GM21737 (cell line): ENCODE measurements around the gene SCG3.
"Not testable (repeated sequence)": the region's sequence is repeated elsewhere in the genome, so short reads cannot be mapped to it uniquely, and the experiment has no call there.

Experiments used
- ATAC-seq: cut with Tn5 transposase; IDR thresholded peaks from one replicate; pipeline ENCODE4 v1.9.1; 2021; ENCODE audit warnings: mild to moderate bottlenecking, moderate library complexity; ENCODE audit not compliant: unreplicated experiment

Gene SCG3

DNA sequence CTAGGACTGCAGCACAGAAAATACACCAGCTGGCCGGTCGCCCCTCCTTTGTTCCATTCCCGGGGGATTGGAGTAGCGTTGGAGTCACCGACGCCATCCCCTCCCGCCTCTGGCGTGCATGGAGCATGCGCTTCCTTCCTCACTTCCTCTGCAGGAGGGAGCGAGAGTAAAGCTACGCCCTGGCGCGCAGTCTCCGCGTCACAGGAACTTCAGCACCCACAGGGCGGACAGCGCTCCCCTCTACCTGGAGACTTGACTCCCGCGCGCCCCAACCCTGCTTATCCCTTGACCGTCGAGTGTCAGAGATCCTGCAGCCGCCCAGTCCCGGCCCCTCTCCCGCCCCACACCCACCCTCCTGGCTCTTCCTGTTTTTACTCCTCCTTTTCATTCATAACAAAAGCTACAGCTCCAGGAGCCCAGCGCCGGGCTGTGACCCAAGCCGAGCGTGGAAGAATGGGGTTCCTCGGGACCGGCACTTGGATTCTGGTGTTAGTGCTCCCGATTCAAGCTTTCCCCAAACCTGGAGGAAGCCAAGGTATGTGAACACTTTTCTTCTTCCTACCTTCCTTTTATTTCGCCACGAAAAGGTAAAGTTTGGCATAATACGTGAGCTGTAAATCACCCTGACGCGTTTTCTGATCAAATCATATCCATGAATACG, at the start of gene SCG3:
TSS of gene SCG3 (plus strand) at position 201 of the 661 bp plus-strand sequence. CDS start at position 454, 253 bp downstream.
- ATAC-seq: no peak

DNA sequence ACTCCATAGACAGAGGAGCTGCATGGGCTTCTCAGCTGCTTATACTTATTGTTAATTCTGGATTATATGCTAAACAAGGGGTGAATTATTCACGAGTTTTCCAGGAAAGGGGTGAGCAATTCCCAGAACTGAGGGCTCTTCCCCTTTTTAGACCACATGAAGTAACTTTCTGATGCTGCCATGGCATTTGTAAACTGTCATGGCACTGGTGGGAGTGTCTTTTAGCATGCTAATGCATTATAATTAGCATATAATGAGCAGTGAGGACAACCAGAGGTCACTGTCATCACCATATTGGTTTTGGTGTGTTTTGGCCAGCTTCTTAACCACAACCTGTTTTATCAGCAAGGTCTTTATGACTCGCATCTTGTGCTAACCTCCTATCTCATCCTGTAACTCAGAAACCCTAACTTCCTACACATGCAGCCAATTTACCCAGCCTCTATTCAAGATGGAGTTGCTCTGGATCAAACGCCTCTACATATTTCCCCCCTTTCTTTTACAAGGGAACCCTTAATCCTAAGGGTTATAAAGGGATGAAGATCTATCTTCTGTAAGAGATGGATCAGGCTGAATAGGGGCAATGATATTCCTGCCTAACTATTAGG, 46.6 kb upstream of the SCG3 start:
- no peak for ATAC-seq

DNA sequence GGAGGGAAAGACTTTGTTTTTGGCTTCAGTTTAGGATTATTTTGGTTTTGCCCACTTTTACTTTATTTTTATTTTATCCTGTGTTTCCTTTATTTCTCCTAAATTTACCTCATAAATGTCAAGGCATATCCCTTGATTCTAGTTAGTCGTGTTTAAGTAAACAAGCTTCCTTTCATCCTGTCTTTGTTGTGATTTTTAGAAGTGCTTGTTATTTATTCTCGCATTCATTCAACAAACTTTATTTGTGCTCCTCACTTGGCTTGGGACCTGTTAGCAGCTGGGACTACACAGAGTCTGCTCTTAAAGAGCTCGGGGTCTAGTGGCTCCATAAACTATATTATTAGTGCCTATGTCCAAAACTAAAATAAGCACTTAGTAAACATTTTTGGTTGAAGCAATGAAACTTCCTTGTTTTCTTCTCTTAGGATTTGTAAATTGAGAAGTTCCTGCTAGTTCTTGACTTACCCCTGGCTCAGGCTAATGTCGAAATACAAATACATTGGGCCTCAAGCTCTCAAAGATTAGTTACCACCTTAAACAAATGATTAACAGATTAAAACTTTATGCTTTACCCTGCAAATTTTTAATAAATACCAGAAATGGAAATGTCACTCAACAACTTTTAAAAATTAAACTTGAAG, 39.7 kb upstream of the SCG3 start:
- no peak for ATAC-seq

DNA sequence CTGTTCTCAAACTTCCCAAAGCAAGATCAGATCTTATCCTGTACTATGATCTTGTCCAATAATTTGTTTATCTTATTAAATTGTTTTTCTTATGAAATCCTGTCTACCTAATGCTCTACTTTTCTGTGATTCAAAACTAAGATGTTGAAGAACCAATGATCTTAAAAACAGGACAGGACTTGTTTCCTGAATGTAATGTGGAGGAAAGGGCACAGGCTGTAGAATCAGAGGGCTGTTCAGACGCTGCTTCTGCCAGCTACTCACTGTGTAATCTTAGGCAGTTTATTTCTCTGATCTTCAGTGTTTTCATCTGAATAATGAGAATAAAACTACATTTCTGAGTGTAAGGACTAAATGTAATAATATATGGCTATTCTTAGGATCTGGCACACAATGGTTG, 38.6 kb upstream of the SCG3 start:
- ATAC-seq: no peak

DNA sequence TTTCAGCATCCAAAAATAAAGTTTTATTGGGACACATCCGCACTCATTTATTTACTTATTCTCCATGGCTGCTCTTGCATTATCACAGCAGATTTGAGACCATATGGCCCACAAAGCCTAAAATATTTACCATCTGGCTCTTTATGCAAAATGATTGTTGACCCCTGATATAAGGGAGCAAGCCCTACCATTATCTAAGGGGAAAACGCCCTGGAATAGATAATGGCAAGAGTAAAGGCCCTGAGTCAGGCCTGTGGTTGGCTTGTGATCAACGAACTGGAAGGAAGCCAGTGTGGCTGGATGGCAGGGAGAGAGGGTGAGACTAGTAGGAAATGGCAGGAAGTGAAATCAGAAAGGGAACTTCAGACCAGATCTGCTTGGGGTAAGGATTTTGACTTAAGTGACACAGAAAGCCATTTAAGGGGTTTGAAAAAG, 34.2 kb upstream of the SCG3 start:
- ATAC-seq: no peak

DNA sequence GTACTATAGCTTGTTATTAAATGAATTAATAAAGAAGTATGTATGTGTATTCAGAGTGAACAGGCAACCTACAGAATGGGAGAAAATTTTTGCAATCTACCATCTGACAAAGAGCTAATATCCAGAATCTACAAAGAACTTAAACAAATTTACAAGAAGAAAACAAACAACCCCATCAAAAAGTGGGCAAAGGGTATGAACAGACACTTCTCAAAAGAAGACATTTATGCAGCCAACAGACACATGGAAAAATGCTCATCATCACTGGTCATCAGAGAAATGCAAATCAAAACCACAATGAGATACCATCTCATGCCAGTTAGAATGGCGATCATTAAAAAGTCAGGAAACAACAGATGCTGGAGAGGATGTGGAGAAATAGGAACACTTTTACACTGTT, 33.2 kb upstream of the SCG3 start:
- not testable (repeated sequence) for ATAC-seq

DNA sequence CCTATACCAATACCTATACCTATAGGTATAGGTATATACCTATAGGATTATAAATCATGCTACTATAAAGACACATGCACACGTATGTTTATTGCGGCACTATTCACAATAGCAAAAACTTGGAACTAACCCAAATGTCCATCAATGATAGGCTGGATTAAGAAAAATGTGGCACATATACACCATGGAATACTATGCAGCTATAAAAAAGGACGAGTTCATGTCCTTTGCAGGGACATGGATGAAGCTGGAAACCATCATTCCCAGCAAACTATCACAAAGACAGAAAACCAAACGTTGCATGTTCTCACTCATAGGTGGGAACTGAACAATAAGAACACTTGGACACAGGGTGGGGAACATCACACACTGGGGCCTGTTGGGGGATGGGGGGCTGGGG, 32.7 kb upstream of the SCG3 start:
- not testable (repeated sequence) for ATAC-seq

DNA sequence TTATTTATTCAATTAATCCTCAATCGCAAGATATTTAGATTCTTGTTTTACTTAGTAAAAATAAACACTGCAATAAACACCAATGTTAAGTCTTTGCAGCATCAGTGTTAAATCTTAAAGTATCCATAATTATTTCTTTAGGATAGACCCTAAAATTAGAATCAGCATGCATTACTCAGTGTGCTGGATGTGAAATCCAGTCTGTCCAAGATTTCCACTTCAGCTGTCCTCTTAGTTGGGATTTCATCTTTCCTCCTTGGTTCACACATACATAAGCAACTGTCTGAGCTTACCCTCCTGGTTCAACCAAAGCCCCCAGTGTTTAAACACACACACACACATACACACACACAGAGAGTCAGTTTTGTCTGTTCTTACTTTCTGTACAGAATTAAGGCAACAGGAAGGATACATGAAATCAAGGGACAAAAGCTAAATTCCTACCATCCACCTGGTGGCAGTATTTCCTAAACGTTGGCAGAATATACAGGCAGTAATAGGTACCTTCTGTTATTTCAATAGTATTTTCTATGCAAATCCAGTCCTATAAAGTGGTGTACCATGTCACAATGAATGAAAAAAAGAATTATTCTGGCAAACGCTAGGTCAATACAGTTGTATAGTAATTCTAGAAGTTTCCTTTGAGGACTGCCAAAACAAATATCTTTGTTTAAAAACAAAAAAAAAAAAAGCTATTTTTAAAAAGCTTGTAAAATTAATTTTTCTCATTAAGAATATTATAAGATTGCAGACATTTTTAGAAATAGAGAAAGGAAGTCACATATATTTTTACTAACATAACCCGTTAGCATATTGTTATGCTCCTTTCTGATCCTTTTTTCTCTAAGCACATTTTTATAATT, 31.4 kb upstream of the SCG3 start:
- no peak for ATAC-seq

DNA sequence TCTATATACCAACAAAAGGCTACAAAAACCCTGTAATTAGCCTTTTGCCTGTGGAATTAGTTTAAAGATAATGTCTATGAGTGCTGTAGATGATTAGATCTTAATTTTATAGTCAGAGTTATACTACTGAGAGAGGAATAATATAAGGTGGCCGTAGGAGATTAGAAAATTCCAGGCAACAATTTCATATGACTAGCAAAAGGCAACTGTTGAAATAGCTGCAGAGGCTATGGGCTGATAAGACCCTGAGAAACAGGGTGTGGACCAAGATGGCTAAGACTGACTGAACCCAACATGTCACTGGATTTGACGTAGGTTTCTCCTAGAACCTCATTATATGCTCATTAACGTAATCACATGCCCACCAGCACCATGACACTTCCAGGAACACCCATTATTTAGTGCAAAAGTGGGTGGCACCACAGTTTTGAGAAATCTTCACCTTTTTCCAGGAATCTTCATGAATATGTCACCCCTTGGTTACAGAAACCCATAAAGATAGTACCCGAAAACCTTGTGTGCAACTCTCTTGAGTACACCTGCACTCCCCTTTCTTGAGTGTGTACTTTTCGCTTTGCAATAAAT, 29.1 kb upstream of the SCG3 start:
- ATAC-seq: no peak

DNA sequence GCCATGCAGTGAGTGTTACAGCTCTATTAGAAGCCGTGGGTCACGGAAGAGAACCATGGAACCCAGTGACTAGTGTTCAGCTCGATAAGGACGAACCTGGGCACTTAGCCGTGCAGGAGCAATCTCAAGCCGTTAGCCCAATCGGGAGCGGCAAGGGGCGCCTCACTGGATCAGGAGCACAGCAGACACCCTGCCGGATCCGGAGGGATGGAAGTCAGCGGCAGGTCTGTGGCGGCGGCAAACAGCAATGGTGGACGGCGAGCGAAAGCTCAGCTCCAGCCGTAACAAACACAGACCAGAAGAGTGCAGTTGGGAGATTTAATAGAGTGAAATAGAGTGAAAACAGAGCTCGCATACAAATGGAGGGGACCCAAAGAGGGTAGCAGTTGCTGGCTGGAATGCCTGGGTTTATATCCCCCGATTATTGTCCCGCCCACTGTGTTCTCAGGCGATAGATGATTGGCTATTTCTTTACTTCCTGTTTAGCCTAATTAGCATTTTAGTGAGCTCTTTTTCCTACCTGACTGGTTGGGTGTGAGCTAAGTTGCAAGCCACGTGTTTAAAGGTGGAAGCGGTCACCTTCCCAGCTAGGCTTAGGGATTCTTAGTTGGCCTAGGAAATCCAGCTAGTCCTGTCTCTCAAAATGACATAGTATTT, 25.8 kb upstream of the SCG3 start:
- not testable (repeated sequence) for ATAC-seq

DNA sequence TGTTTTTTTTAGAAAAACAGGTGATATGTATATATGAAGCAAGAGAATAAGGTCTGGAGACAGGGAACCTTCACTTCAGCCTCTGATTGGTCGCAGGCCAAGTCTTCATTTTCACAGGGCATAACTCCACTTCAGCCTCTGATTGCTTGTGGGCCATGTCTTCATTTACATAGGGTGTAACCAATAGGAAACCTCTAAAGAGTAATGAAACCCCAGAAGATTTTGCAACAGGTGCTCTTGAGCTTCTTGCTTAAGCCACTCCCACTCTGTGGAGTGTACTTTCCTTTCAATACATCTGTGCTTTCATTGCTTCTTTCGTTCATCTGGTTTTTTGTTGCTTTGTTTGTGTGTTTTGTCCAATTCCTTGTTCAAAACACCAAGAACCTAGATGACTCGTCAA, 22.6 kb upstream of the SCG3 start:
- ATAC-seq: no peak

DNA sequence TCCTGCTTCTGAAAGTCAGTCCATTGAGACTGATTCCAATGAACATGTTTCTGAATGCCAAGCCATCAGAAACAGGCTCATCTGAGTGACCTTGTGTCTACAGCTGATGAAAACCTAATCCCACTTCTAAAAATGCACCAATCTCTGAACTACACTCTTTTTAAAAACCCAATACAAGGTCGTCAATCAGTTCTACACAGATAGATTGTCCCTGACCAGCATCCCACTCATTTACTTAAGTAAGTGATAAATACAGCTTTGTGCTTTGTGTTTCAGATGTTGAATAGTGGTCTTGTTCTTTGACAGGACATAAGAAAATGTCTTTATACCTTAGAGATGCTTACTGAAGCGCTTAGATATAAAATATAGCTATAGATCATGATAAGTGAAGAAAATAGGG, 20.2 kb upstream of the SCG3 start:
- no peak for ATAC-seq

DNA sequence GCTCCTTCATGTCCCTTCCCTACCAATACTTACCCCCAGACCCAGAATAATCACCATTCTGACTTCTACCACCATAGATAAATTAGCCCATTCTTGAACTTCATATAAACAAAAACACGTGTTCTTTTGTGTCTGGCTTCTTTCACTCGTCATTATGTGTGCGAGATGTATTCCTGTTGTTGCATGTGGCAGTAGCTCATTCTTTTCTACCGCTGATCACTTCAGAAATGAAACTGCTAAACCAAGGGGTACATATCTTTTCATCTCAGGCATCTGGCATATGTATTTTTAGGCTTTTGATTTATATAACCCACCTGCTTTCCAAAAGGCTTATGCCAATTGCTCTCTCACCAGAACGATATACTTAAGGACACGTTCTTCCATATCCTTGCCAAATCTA, 13.8 kb upstream of the SCG3 start:
- no peak for ATAC-seq

DNA sequence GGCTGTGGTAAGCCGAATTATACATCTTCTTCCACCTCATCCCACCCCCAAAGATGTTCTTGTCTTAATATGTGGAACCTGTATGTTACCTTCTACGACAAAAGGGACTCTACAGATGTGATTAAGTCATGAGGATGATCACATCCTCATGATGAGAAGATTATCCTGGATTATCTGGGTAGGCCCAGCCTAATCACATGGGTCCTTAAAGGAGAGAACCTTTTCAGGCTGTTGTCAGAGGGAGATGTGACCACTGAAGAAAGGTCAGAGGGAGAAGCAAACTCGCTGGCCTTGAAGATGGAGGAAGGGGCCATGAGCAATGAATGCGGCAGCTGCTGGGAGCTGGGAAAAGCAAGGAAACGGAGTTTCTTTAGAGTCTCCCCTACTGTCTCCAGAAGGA, 12.9 kb upstream of the SCG3 start:
- no peak for ATAC-seq

DNA sequence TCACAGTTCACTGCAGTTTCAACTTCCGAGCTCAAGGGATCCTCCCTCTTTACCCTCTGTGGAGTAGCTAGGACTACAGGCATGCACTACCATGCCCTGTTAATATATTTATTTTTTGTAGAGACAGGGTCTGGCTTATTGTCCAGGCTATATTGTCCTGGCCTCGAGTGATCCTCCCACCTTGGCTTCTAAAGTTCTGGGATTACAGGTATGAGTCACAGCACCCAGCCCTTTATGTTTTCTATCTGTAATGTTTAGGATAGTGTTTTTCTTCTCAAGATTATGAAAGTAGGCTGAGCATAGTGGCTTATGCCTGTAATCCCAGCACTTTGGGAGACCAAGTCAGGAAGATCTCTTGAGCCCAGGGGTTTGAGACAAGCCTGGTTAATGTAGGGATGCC, 11.9 kb upstream of the SCG3 start:
- no peak for ATAC-seq

DNA sequence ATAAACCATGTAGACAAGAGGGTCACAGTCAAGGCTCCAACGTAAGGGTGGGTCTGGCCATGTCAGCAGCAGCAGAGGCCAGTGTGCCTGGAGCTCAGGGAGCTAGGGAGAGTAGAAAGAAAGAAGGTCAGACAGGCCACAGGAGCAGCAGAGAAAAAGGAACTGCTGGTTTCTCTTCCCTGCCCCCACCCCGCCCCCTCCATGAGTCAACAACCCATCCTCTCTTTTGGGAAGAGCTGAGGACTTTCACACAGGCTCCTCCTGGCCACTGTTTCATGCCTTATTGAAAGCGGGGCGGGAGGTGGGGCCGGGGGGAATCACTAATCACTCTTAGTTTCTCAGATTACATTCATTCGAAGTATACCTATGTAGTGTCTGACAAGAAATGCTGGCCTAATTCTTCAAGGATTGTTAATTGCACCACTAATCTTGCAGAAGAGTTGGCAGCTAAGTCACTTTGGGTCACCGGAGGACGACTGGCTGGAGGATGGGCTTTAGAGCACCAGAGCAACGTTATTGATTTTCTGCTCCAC, 9.1 kb upstream of the SCG3 start:
- ATAC-seq: no peak

DNA sequence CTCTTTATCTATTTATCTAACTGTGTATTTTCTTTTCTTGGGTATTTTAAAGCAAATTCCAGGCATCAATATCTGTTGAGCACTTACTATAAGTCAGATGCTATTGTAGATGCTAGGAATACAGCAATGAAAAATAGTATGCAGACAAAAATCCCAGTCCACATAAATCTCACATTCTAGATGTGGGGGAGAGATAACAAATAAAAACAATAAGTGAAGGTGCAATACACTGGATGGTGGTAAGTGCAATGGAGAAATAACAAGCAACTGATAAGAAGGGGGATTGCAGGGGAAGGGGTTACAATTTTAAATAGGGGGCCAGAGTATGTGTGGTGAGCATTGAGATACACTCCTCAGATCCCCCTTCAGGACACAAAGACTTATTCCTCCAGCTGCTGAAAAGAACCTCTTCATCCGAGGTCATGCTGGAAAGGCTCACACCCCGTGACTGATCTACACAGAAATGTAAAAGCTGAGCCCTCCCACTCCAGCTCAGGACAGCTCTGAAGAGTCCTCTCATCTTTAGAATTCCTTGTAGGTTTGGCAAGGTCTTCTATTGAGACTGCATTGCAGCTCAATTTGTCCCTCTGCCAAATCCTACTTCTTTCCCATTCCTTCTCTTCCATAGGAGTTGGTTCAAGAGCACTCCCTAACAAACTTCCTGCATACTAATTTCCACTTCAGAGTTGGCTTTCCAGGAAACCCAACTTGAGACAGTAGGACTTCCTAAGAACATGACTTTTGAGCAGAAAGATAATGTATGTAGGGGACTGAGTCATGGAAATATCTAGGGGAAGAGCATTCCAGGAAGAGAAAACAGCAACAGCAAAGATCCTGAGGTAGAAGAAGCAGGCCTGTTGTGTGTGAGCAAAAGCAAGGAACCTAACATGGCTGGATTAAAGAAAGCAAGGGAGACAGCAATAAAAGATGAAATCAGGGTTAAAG, 8.1 kb upstream of the SCG3 start:
- no peak for ATAC-seq

DNA sequence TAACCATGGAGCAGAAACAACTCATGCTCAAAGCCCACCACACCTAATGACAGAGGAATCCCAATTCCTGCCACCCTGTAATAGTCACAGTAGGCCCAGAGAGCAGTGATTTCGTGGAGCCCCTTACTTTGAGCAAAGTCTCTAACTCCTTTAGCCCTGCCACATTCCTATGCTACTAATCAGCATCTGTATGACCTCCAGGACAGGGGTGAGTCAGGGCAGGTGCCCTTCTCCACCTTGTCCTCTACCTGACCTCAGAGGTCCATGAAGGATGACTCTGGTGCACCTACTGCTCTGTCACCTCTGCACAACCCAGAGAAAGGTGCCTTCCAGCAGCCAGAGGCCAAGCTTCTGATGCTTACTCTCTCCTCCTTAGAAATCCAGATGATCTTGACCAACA, 6.1 kb upstream of the SCG3 start:
- ATAC-seq: no peak

DNA sequence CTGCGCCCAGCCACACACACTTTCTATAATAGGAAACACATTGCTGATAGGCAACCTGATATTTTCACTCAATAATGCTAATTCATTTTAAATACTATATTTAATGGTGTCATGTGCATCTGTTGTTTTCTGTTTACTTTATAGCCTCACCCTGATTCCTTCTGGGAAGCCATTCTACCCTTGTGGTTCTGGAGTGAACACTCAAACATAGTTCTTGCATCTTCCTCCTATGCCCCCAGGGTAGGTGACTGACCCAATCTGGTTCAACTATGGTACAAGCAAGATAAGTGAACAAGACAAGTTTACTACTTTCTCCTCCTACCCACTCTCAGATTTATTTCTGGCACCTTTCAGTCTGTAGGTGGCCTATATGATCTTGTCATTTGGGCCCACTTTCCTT, 4.3 kb upstream of the SCG3 start:
- no peak for ATAC-seq
